Endothelial cell (in vitro differentiated cells): ENCODE results near the gene PCDHB2. TPM values are rescaled to one million over a fixed set of nuclear protein-coding genes. Genes with fewer than 3 reads are reported as not detected.

Experiments
- total RNA-seq: library from RNA; stranded (reverse); fragmentation: NEBNext Ultra II Directional; extraction: Animal tissue kit (Norgen Biotek cat#: 25700); gene quantifications from one replicate; pipeline ENCODE4 v1.2.1, GENCODE V29; 2021; ENCODE audit not compliant: unreplicated experiment

Gene PCDHB2
- total RNA-seq, 1 donor from 2014 or later: 44.9 TPM

Other genes with a start within 250 kb of the PCDHB2 start
- gene PCDHA9, start 246.2 kb upstream of the PCDHB2 start, total RNA-seq: 1.7 TPM
- gene PCDHA10, start 238.7 kb upstream of the PCDHB2 start, total RNA-seq: 16.9 TPM
- 7.8 TPM for gene PCDHA11, start 225.7 kb upstream of the PCDHB2 start, total RNA-seq
- 9.7 TPM for gene PCDHA12, start 219.3 kb upstream of the PCDHB2 start, total RNA-seq
- 2.5 TPM for gene PCDHA13, start 212.5 kb upstream of the PCDHB2 start, total RNA-seq
- 7.5 TPM for gene PCDHAC1, start 168.3 kb upstream of the PCDHB2 start, total RNA-seq
- 5.2 TPM for gene PCDHAC2, start 128.1 kb upstream of the PCDHB2 start, total RNA-seq
- not detected for gene PCDHB1, start 43.2 kb upstream of the PCDHB2 start, total RNA-seq
- 6.5 TPM for gene PCDHB3, start 5.9 kb downstream of the PCDHB2 start, total RNA-seq
- gene PCDHB4, start 27.2 kb downstream of the PCDHB2 start, total RNA-seq: 2.3 TPM
- 7.8 TPM for gene PCDHB5, start 40.6 kb downstream of the PCDHB2 start, total RNA-seq
- gene PCDHB6, start 55.4 kb downstream of the PCDHB2 start, total RNA-seq: 1.1 TPM
- gene PCDHB7, start 78.0 kb downstream of the PCDHB2 start, total RNA-seq: 4.6 TPM
- gene PCDHB8, start 83.2 kb downstream of the PCDHB2 start, total RNA-seq: 9.2 TPM
- gene PCDHB16, start 87.8 kb downstream of the PCDHB2 start, total RNA-seq: 10.9 TPM
- 15.2 TPM for gene PCDHB9, start 92.5 kb downstream of the PCDHB2 start, total RNA-seq
- gene PCDHB10, start 97.7 kb downstream of the PCDHB2 start, total RNA-seq: 10.3 TPM
- gene PCDHB11, start 105.0 kb downstream of the PCDHB2 start, total RNA-seq: 6.4 TPM
- gene PCDHB12, start 114.1 kb downstream of the PCDHB2 start, total RNA-seq: 8.4 TPM
- gene PCDHB13, start 119.3 kb downstream of the PCDHB2 start, total RNA-seq: 7.1 TPM
- 8.4 TPM for gene PCDHB14, start 128.7 kb downstream of the PCDHB2 start, total RNA-seq
- gene PCDHB15, start 150.8 kb downstream of the PCDHB2 start, total RNA-seq: 10.5 TPM
- gene SLC25A2, start 209.4 kb downstream of the PCDHB2 start, total RNA-seq: 0.62 TPM
- 86.4 TPM for gene TAF7, start 226.2 kb downstream of the PCDHB2 start, total RNA-seq
- 1.4 TPM for gene PCDHGA1, start 235.9 kb downstream of the PCDHB2 start, total RNA-seq
- gene PCDHGA2, start 244.1 kb downstream of the PCDHB2 start, total RNA-seq: 1.6 TPM
- 1.4 TPM for gene PCDHGA3, start 249.2 kb downstream of the PCDHB2 start, total RNA-seq